DND-41 (cell line): ENCODE measurements around the gene DGKB.

Experiments used
- ATAC-seq: fragments of 200-7000 bp; cut with Tn5 transposase; 3 replicates; pipeline ENCODE4 v1.9.1; 2021; ENCODE audit warnings: low read depth; ENCODE audit not compliant: insufficient read depth
- DNase-seq: peaks from one replicate; pipeline ENCODE4 v3.0.0-alpha.2; 2020
- H2AFZ ChIP-seq: 2 replicates; pipeline ENCODE4 v1.6.0; 2012; ENCODE audit warnings: low read depth, low read length
- H3K27ac ChIP-seq: 2 replicates; pipeline ENCODE4 v1.5.1; 2012; ENCODE audit warnings: low read length, inconsistent platforms
- H3K27me3 ChIP-seq: fragments of 200-600 bp; sonication (generic); 2 replicates; pipeline ENCODE4 v1.6.0; 2012; ENCODE audit warnings: low read length, mild to moderate bottlenecking, inconsistent platforms; ENCODE audit not compliant: insufficient read depth, poor library complexity
- H3K36me3 ChIP-seq: 2 replicates; pipeline ENCODE4 v1.5.1; 2012; ENCODE audit warnings: low read length, inconsistent platforms; ENCODE audit not compliant: insufficient read depth
- H3K4me1 ChIP-seq: 2 replicates; pipeline ENCODE4 v1.5.1; 2012; ENCODE audit warnings: mild to moderate bottlenecking, low read length; ENCODE audit not compliant: insufficient read depth
- H3K4me2 ChIP-seq: 2 replicates; pipeline ENCODE4 v1.6.0; 2012; ENCODE audit warnings: mild to moderate bottlenecking, moderate library complexity, low read length, inconsistent platforms; ENCODE audit not compliant: insufficient read depth
- H3K4me3 ChIP-seq, 2 experiments: fragments of 200-600 bp in 1 of 2; shearing (Covaris generic) in 1 of 2; 2 replicates each; pipeline ENCODE4 v1.5.1; 2012 to 2016; ENCODE audit warnings: inconsistent platforms in 2 of 2, low read length in 2 of 2, mild to moderate bottlenecking in 2 of 2, low read depth in 1 of 2, moderate library complexity in 1 of 2
- H3K79me2 ChIP-seq: 2 replicates; pipeline ENCODE4 v1.6.0; 2012; ENCODE audit warnings: low read length, inconsistent platforms; ENCODE audit not compliant: insufficient read depth
- H3K9ac ChIP-seq: 2 replicates; pipeline ENCODE4 v1.6.0; 2012; ENCODE audit warnings: low read depth, mild to moderate bottlenecking, inconsistent platforms, low read length, moderate library complexity
- H3K9me3 ChIP-seq: 2 replicates; pipeline ENCODE4 v1.5.1; 2012; ENCODE audit warnings: low read length, moderate library complexity, mild to moderate bottlenecking, inconsistent platforms; ENCODE audit not compliant: insufficient read depth, severe bottlenecking
- H4K20me1 ChIP-seq: 2 replicates; pipeline ENCODE4 v1.6.0; 2012; ENCODE audit warnings: low read length; ENCODE audit not compliant: insufficient read depth
- CTCF ChIP-seq: IDR thresholded peaks from 2 replicates; pipeline ENCODE4 v1.5.1; 2012; ENCODE audit warnings: borderline replicate concordance, low read length, moderate library complexity, mild to moderate bottlenecking; ENCODE audit not compliant: poor library complexity, severe bottlenecking; ENCODE audit errors: extremely low read depth
- EZH2 ChIP-seq: IDR thresholded peaks from 3 replicates; pipeline ENCODE4 v1.6.1; 2012; ENCODE audit warnings: borderline replicate concordance, low read depth, mild to moderate bottlenecking, moderate library complexity, low read length, inconsistent platforms; ENCODE audit not compliant: severe bottlenecking

Gene DGKB

GRCh38 chr7:14767716-14768425 lies 134.7 kb downstream of the DGKB start:
- Histone ChIP-seq H3K4me2 (no peak overlapping the region), H3K4me1 (no peaks in the 10 kb centered on the region), H3K27ac (no peak overlapping the region), H4K20me1 (no peaks in the 10 kb centered on the region), H3K27me3 (no peaks in the 10 kb centered on the region), H2AFZ (no peak overlapping the region), H3K9me3 (no peaks in the 10 kb centered on the region), H3K9ac (no peak overlapping the region), H3K79me2 (no peaks in the 10 kb centered on the region), H3K4me3 (no peak overlapping the region), H3K36me3 (no peaks in the 10 kb centered on the region)
- ATAC-seq (no peak), DNase-seq (no peak)
- no peak for TF ChIP-seq EZH2
- no peak for TF ChIP-seq CTCF

- DNase-seq, result no peak
- no peak overlapping the region for H3K9ac ChIP-seq
- no peak overlapping the region for H2AFZ ChIP-seq
- no peaks in the 10 kb centered on the region for H3K27me3 ChIP-seq
- H3K4me2 ChIP-seq, result no peak overlapping the region
- H3K36me3 ChIP-seq, result no peaks in the 10 kb centered on the region
- TF ChIP-seq EZH2 (no peak), CTCF (no peak)
- H3K4me3 ChIP-seq, result no peak overlapping the region
- no peak for ATAC-seq
- no peaks in the 10 kb centered on the region for H3K79me2 ChIP-seq
- H3K27ac ChIP-seq, result no peak overlapping the region
- no peaks in the 10 kb centered on the region for H3K9me3 ChIP-seq
- no peaks in the 10 kb centered on the region for H4K20me1 ChIP-seq
- no peaks in the 10 kb centered on the region for H3K4me1 ChIP-seq
These were observed 135.8 kb downstream of the DGKB start for GRCh38 chr7:14766747-14767146.

- no peak for DNase-seq
- no peak overlapping the region for H3K4me2 ChIP-seq
- no peak for ATAC-seq
These were observed 136.8 kb downstream of the DGKB start for GRCh38 chr7:14765731-14766130.

More at GRCh38 chr7:14765731-14766130, 136.8 kb downstream of the DGKB start:
- no peak overlapping the region for H3K9ac ChIP-seq
- H3K27ac ChIP-seq, result no peak overlapping the region
- H3K79me2 ChIP-seq, result no peaks in the 10 kb centered on the region
- H2AFZ ChIP-seq, result no peak overlapping the region
- no peaks in the 10 kb centered on the region for H4K20me1 ChIP-seq
- H3K4me3 ChIP-seq, result no peak overlapping the region
- H3K9me3 ChIP-seq, result no peaks in the 10 kb centered on the region
- H3K4me1 ChIP-seq, result no peaks in the 10 kb centered on the region
- no peaks in the 10 kb centered on the region for H3K27me3 ChIP-seq
- no peaks in the 10 kb centered on the region for H3K36me3 ChIP-seq
- TF ChIP-seq CTCF (no peak), EZH2 (no peak)
